NB4 (cell line): ENCODE results near the gene TMEM53.

Experiments
- MYC ChIP-seq: IDR thresholded peaks from 2 replicates; pipeline ENCODE4 v1.6.1; 2011; ENCODE audit warnings: low read depth, low read length
- POLR2A ChIP-seq: IDR thresholded peaks from 2 replicates; pipeline ENCODE4 v1.6.1; 2011; ENCODE audit warnings: mild to moderate bottlenecking; ENCODE audit not compliant: insufficient read length; ENCODE audit errors: extremely low read depth
- TF ChIP-seq, protein P1 (sequence below): IDR thresholded peaks from one replicate; pipeline ENCODE4 v1.5.1; 2012; ENCODE audit warnings: low read depth, low read length
- TF ChIP-seq, protein P2 (sequence below): IDR thresholded peaks from 2 replicates; pipeline ENCODE4 v1.6.1; 2011; ENCODE audit warnings: low read depth, low read length

DNA sequence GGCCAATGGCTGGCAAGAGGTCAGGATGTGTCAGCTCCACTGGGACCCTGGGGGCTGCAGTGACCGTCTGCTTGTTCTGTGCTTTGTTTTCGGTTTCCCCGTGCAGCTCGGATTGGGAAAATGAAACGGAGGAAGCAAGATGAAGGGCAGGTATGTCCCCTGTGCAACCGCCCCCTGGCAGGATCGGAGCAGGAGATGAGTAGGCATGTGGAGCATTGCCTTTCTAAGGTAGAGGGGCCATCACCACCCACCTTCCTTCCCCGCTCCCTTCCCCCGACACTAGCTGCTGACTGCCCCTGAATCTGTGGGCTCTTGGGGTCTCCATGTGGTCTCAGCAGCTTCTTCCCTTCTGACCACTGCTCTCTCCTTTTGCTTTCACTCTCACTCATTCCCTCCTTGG is 38.8 kb downstream of the TMEM53 start:
- TF ChIP-seq, protein P1, sequence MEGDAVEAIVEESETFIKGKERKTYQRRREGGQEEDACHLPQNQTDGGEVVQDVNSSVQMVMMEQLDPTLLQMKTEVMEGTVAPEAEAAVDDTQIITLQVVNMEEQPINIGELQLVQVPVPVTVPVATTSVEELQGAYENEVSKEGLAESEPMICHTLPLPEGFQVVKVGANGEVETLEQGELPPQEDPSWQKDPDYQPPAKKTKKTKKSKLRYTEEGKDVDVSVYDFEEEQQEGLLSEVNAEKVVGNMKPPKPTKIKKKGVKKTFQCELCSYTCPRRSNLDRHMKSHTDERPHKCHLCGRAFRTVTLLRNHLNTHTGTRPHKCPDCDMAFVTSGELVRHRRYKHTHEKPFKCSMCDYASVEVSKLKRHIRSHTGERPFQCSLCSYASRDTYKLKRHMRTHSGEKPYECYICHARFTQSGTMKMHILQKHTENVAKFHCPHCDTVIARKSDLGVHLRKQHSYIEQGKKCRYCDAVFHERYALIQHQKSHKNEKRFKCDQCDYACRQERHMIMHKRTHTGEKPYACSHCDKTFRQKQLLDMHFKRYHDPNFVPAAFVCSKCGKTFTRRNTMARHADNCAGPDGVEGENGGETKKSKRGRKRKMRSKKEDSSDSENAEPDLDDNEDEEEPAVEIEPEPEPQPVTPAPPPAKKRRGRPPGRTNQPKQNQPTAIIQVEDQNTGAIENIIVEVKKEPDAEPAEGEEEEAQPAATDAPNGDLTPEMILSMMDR, result no peak
- TF ChIP-seq POLR2A (no peak), MYC (no peak)
- TF ChIP-seq, protein P2, sequence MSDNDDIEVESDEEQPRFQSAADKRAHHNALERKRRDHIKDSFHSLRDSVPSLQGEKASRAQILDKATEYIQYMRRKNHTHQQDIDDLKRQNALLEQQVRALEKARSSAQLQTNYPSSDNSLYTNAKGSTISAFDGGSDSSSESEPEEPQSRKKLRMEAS, result no peak
